ENCODE data around the gene NUPR1. TPM values are rescaled to one million over a fixed set of nuclear protein-coding genes. Genes with fewer than 3 reads are reported as not detected.
A peak's percentile ranks its signal among the peaks of the same experiment; 100 is the strongest.

Gene NUPR1, protein sequence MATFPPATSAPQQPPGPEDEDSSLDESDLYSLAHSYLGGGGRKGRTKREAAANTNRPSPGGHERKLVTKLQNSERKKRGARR
- total RNA-seq = 62.1 TPM

DNA sequence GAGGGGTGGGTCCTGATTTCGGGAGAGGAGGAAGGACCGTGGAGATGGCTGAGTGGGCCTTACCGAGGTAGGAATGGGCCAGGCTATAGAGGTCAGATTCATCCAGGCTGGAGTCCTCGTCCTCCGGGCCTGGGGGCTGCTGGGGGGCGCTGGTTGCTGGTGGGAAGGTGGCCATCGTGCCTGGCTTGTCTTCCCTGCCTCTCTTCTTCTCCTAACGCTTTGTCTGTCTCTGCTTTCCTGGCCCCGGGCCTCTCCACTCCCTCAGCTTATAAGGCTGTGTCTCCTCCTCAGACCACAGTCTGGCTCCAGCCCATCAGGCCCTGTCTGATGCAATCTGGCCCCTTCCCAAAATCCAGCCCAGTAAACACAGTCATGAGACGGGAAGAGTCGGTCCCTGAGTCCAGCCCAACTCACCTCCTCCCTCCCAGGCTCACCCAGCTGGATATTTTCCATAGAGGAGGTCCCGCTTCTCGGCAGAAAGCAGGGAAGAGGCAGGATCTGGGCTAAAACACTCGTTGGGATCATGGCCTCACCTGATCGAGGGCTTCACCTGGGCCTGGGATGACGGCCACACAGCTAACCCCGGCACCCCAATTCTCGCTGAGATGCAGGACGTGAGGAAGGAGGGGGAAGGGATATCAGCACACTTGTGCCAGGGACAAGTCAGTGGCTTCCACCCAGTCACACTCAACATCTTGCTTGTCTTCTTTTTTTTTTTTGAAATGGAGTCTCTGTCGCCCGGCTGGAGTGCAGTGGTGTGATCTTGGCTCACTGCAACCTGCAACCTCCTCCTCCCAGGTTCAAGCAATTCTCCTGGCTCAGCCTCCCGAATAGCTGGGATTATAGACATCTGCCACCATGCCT lies at the start of gene NUPR1:
TSS of gene NUPR1 (minus strand) at position 242 of the 864 bp plus-strand sequence. CDS start at position 175, 67 bp downstream.
- Histone ChIP-seq H3K27ac (peak within 1 kb of the TSS; percentile 92), H3K4me3 (peak within 1 kb of the TSS; percentile 57 to 59), H3K4me1 (peaks cover 33% of the 10 kb centered on the region), H3K27me3 (no peaks in the 10 kb centered on the region), H3K9me3 (no peaks in the 10 kb centered on the region), H3K36me3 (peaks cover 0 to 4% of the 10 kb centered on the region in 2 donors)
- DNase-seq (ENCODE audit: extremely low spot score in 2 of 2) = peak in 1 of 2 donors; percentile 99
- intact Hi-C loops (cut with DNase I) = loop anchor here (5.0 kb wide), 1 partner anchor 47 kb away; the partner anchor contains the start of genes APOBR and CLN3
- TF ChIP-seq POLR2A (IDR thresholded peaks at IDR 0.05) = peak in 1 of 2 donors; percentile 82
- TF ChIP-seq, protein P1, sequence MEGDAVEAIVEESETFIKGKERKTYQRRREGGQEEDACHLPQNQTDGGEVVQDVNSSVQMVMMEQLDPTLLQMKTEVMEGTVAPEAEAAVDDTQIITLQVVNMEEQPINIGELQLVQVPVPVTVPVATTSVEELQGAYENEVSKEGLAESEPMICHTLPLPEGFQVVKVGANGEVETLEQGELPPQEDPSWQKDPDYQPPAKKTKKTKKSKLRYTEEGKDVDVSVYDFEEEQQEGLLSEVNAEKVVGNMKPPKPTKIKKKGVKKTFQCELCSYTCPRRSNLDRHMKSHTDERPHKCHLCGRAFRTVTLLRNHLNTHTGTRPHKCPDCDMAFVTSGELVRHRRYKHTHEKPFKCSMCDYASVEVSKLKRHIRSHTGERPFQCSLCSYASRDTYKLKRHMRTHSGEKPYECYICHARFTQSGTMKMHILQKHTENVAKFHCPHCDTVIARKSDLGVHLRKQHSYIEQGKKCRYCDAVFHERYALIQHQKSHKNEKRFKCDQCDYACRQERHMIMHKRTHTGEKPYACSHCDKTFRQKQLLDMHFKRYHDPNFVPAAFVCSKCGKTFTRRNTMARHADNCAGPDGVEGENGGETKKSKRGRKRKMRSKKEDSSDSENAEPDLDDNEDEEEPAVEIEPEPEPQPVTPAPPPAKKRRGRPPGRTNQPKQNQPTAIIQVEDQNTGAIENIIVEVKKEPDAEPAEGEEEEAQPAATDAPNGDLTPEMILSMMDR (IDR thresholded peaks at IDR 0.05) = no peak
- peak; percentile 97 to 99 for TF ChIP-seq POLR2AphosphoS5 (IDR thresholded peaks at IDR 0.05; ENCODE audit: insufficient read depth in 1 of 2, low read depth in 1 of 2)

DNA sequence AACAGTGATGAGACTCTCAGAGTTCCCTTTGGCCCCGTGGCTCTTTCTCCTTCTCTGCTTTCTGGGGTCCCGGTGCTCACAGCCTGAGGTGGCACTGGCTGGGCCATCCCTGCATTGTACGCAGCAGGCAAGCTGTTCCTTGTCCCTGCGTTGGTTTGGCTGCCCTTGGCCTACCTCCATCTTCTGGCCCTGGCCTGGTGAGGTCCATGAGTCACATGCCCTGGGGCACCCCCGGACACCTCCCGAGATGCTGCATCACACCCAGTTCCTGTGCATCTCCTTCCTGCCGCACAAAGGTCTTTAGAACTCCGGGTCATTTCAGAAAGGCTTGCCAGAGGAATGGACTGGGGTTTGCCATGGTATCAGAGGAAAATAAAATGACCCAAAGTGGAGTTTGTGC lies 48.6 kb upstream of the NUPR1 start:
- H3K9me3 ChIP-seq = no peaks in the 10 kb centered on the region
- intact Hi-C loops (cut with DNase I) = no loop called here
- TF ChIP-seq, protein P1 (IDR thresholded peaks at IDR 0.05) = no peak
- no peak for TF ChIP-seq POLR2AphosphoS5 (IDR thresholded peaks at IDR 0.05; ENCODE audit: insufficient read depth in 1 of 2, low read depth in 1 of 2)
- no peak for TF ChIP-seq POLR2A (IDR thresholded peaks at IDR 0.05)
- no peaks in the 10 kb centered on the region for H3K27me3 ChIP-seq
- no peak overlapping the region for H3K4me3 ChIP-seq
- H3K36me3 ChIP-seq = peaks cover 0 to 58% of the 10 kb centered on the region in 2 donors
- no peaks in the 10 kb centered on the region for H3K4me1 ChIP-seq
- no peak for DNase-seq (ENCODE audit: extremely low spot score in 2 of 2)
- no peak overlapping the region for H3K27ac ChIP-seq

DNA sequence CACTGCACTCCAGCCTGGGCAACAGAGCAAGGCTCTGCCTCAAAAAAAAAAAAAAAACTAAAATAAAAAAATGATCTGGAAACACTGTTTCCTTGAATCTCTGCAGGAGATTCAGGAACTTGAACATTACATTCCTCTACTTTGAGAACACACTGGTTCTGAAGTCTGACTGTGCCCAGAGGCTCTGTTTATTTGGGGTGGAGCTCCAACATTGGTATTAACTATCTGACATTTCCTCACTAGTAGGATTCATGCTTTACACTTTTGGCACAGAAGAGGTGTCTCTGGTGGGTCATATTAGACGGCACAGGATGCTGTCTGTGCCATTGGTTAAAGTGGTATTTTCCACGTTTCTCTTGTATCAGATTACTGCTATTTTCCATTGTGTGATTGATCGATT lies 47.7 kb upstream of the NUPR1 start:
- Histone ChIP-seq H3K27ac (no peak overlapping the region), H3K36me3 (peaks cover 0 to 64% of the 10 kb centered on the region in 2 donors), H3K9me3 (no peaks in the 10 kb centered on the region), H3K4me3 (no peak overlapping the region), H3K27me3 (no peaks in the 10 kb centered on the region), H3K4me1 (no peaks in the 10 kb centered on the region)
- intact Hi-C loops (cut with DNase I) = no loop called here
- TF ChIP-seq POLR2AphosphoS5 (IDR thresholded peaks at IDR 0.05; ENCODE audit: insufficient read depth in 1 of 2, low read depth in 1 of 2) = no peak
- TF ChIP-seq, protein P1 (IDR thresholded peaks at IDR 0.05) = no peak
- no peak for DNase-seq (ENCODE audit: extremely low spot score in 2 of 2)

DNA sequence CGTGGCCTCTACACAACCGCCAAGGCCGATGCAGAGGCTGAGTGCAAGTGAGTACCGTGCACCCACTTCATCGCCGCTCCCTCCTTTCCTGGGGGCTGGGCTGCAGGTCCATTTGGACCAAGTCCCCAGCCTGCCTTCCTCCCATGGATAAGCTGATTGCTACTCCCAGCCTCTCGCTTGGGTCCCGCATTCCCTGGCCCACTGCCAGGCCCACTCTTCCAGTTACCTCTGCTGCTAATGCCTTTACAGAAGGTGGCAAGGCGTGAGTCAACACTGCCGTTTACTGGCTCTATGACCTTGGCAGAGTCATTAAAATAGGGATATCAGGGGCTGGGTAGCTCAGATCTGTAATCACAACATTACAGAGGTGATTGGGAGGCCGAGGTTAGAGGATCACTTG lies 46.9 kb upstream of the NUPR1 start:
- DNase-seq (ENCODE audit: extremely low spot score in 2 of 2) = no peak
- no peak overlapping the region for H3K4me3 ChIP-seq
- H3K36me3 ChIP-seq = peaks cover 0 to 63% of the 10 kb centered on the region in 2 donors
- no peaks in the 10 kb centered on the region for H3K27me3 ChIP-seq
- H3K4me1 ChIP-seq = no peaks in the 10 kb centered on the region
- intact Hi-C loops (cut with DNase I) = no loop called here
- no peak for TF ChIP-seq POLR2AphosphoS5 (IDR thresholded peaks at IDR 0.05; ENCODE audit: insufficient read depth in 1 of 2, low read depth in 1 of 2)
- TF ChIP-seq, protein P1 (IDR thresholded peaks at IDR 0.05) = no peak
- no peak for TF ChIP-seq POLR2A (IDR thresholded peaks at IDR 0.05)
- H3K9me3 ChIP-seq = no peaks in the 10 kb centered on the region
- H3K27ac ChIP-seq = no peak overlapping the region

All from vagina (tissue), 2 donors.